ENCODE data around the gene SLC43A1. TPM values are rescaled to one million over a fixed set of nuclear protein-coding genes. Genes with fewer than 3 reads are reported as not detected.

The SLC43A1 gene
- total RNA-seq, 6 experiments from 2014 or later, result 38.9 to 173 (median 106) TPM

- H3K27ac ChIP-seq, result peak overlapping the region; percentile 70 to 89 (median 86)
- H3K36me3 ChIP-seq, result no peaks in the 10 kb centered on the region
- WGBS (ENCODE audit: insufficient coverage, low coverage, low lambda C conversion rate, missing lambda C conversion rate), result 63% methylated on average over 5 of the region's 6 CpGs
- intact Hi-C loops (cut with DNase I), result no loop called here
- DNase-seq, result peak in 1 of 3 donors; percentile 3
- no peak for ATAC-seq
- no peak overlapping the region for H3K4me3 ChIP-seq
- TF ChIP-seq CTCF (IDR thresholded peaks at IDR 0.05), result no peak
- TF ChIP-seq POLR2A (IDR thresholded peaks at IDR 0.05), result no peak
- H3K27me3 ChIP-seq, result no peaks in the 10 kb centered on the region
- peaks cover 0 to 52% (median 16%) of the 10 kb centered on the region in 4 donors for H3K4me1 ChIP-seq
- no peaks in the 10 kb centered on the region for H3K9me3 ChIP-seq
These were observed 75.7 kb downstream of the SLC43A1 start for GRCh38 chr11:57439786-57440185.

GRCh38 chr11:57438345-57439285, 76.9 kb downstream of the SLC43A1 start:
- peak; percentile 55 to 80 (median 72) for ATAC-seq
- peaks cover 0 to 61% (median 19%) of the 10 kb centered on the region in 4 donors for H3K4me1 ChIP-seq
- no peak for TF ChIP-seq CTCF (IDR thresholded peaks at IDR 0.05)
- no peak for TF ChIP-seq POLR2A (IDR thresholded peaks at IDR 0.05)
- intact Hi-C loops (cut with DNase I), result no loop called here
- peak overlapping the region; percentile 70 to 89 (median 86) for H3K27ac ChIP-seq
- H3K27me3 ChIP-seq, result no peaks in the 10 kb centered on the region
- H3K4me3 ChIP-seq, result no peak overlapping the region
- 22% methylated on average over 5 of the region's 12 CpGs for WGBS (ENCODE audit: insufficient coverage, low coverage, low lambda C conversion rate, missing lambda C conversion rate)
- H3K36me3 ChIP-seq, result no peaks in the 10 kb centered on the region
- DNase-seq, result peak; percentile 70 to 95 (median 92)
- no peaks in the 10 kb centered on the region for H3K9me3 ChIP-seq

GRCh38 chr11:57436031-57436430, 79.5 kb downstream of the SLC43A1 start:
- Histone ChIP-seq H3K9me3 (no peaks in the 10 kb centered on the region), H3K27ac (peak overlapping the region in 2 of 3 donors; percentile 50 to 83), H3K27me3 (no peaks in the 10 kb centered on the region), H3K4me1 (peaks cover 0 to 54% (median 18%) of the 10 kb centered on the region in 4 donors), H3K36me3 (no peaks in the 10 kb centered on the region), H3K4me3 (no peak overlapping the region)
- peak in 1 of 3 donors; percentile 11 for DNase-seq
- no peak for TF ChIP-seq POLR2A (IDR thresholded peaks at IDR 0.05)
- TF ChIP-seq CTCF (IDR thresholded peaks at IDR 0.05), result no peak
- WGBS (ENCODE audit: insufficient coverage, low coverage, low lambda C conversion rate, missing lambda C conversion rate), result 87% methylated on average over 7 of the region's 7 CpGs
- intact Hi-C loops (cut with DNase I), result no loop called here
- no peak for ATAC-seq

- H3K27ac ChIP-seq, result peak overlapping the region; percentile 45 to 83 (median 66)
- peaks cover 0 to 62% (median 20%) of the 10 kb centered on the region in 4 donors for H3K4me1 ChIP-seq
- no peaks in the 10 kb centered on the region for H3K9me3 ChIP-seq
- no peak overlapping the region for H3K4me3 ChIP-seq
- no peaks in the 10 kb centered on the region for H3K27me3 ChIP-seq
- no peaks in the 10 kb centered on the region for H3K36me3 ChIP-seq
- DNase-seq (peak in 2 of 3 donors; percentile 45 to 63), ATAC-seq (peak; percentile 47 to 75 (median 68))
- no peak for TF ChIP-seq CTCF (IDR thresholded peaks at IDR 0.05)
- TF ChIP-seq POLR2A (IDR thresholded peaks at IDR 0.05), result no peak
- intact Hi-C loops (cut with DNase I), result no loop called here
- 46% methylated on average over 13 of the region's 15 CpGs for WGBS (ENCODE audit: insufficient coverage, low coverage, low lambda C conversion rate, missing lambda C conversion rate)
These were observed 80.6 kb downstream of the SLC43A1 start for GRCh38 chr11:57434640-57435546.
